HepG2 (cell line): Measurements from ENCODE around the gene PDE2A.

Source experiments
- CCAR2 ChIP-seq: fragments of 200-400 bp; formaldehyde crosslinking; optimal IDR thresholded peaks from 2 replicates; pipeline ENCODE3; 2018; ENCODE audit warnings: low read depth, mild to moderate bottlenecking, low read length, moderate library complexity
- TBP ChIP-seq: sonication (generic); formaldehyde crosslinking; IDR thresholded peaks from 2 replicates; pipeline ENCODE4 v1.5.0; 2020; ENCODE audit warnings: missing genetic modification reagents
- ZNF782 ChIP-seq: sonication (generic); formaldehyde crosslinking; IDR thresholded peaks from 2 replicates; pipeline ENCODE4 v1.4.0; 2020; ENCODE audit warnings: missing genetic modification reagents, mild to moderate bottlenecking, borderline replicate concordance

GRCh38 chr11:72655896-72656464 lies 18.2 kb downstream of the PDE2A start:
- no peak for TF ChIP-seq CCAR2
- TF ChIP-seq ZNF782 (CRISPR knock-in tag), result no peak
- TF ChIP-seq TBP (CRISPR knock-in tag), result no peak
